GM06990 (cell line): ENCODE measurements around the gene NXPH4.
A peak's percentile ranks its signal among the peaks of the same experiment; 100 is the strongest.

Source experiments
- DNase-seq: peaks from one replicate; pipeline ENCODE4 v3.0.0-alpha.2; 2011; ENCODE audit not compliant: insufficient read length; ENCODE audit errors: extremely low read depth
- H3K27me3 ChIP-seq: replicated peaks from 2 replicates; pipeline ENCODE4 v1.6.0; 2011; ENCODE audit warnings: low read length; ENCODE audit not compliant: control insufficient read depth, insufficient read depth
- H3K36me3 ChIP-seq: 2 replicates; pipeline ENCODE4 v1.5.1; 2011; ENCODE audit warnings: low read length; ENCODE audit not compliant: control insufficient read depth, insufficient read depth
- H3K4me3 ChIP-seq: replicated peaks from 2 replicates; pipeline ENCODE4 v1.5.1; 2011; ENCODE audit warnings: low read depth, mild to moderate bottlenecking, control low read depth, low read length
- CTCF ChIP-seq: IDR thresholded peaks from 2 replicates; pipeline ENCODE4 v1.5.1; 2011; ENCODE audit warnings: low read length, control low read depth, mild to moderate bottlenecking, inconsistent platforms; ENCODE audit not compliant: insufficient read depth, poor library complexity, severe bottlenecking

The NXPH4 gene

DNA sequence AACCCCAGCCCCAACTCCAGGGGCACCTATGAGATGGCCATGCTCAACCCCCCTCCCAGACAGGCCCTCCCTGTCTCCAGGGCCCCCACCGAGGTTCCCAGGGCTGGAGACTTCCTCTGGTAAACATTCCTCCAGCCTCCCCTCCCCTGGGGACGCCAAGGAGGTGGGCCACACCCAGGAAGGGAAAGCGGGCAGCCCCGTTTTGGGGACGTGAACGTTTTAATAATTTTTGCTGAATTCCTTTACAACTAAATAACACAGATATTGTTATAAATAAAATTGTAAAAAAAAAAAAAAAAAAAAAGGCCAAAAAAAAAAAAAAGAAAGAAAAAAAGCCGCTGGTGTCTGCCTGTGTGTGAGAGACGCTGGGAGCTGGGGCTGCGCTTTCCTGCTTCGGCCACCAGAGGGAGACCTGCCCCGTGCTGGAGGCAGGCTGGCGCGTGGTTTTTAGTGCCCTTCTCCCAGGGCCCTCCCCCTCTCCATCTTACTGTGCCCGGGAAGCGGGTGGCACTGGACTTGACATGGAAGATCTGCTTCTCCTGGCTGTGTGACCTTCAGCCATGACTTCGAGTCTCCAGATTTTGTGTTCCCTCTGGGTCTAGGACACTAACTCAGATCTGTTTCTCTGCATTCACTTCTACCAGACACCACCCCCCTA lies 3.4 kb upstream of the NXPH4 start:
- H3K27me3 ChIP-seq, result peaks cover 7% of the 10 kb centered on the region
- no peak overlapping the region for H3K4me3 ChIP-seq

DNA sequence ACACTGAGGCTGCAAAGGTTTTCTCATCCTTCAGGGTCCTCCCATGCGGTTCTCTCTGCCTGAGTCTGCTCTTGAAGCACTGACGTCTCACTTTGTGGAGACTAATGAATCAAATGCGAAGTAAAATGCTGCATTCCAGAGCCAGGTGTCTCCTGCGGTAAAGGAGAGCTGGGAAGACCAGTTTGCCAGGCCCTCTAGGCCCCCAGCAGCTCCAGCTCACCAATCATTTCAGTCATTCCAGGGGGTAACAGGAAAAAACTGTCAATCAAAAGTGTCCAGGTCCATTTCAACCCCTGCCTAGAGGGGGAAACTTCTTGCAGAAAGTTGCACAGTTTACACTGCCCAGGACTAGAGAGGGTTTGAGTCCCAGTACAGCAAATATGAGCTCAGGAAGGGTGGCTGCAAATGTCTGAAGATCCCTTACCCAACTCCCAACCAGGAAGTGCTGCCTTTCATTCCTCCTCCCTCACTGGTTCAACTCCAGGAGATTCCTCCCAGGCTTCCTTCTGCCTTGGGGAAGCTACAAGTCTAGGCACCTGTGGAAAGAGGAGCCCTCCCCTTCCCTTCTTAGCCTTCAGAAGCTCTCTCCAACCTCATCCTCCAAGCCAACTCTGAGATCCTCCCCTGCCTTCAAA lies 2.7 kb upstream of the NXPH4 start:
- H3K4me3 ChIP-seq, result no peak overlapping the region
- H3K36me3 ChIP-seq, result no peaks in the 10 kb centered on the region
- H3K27me3 ChIP-seq, result peaks cover 7% of the 10 kb centered on the region
- DNase-seq, result no peak
- TF ChIP-seq CTCF, result no peak

More for the DNA sequence above, 3.4 kb upstream of the NXPH4 start:
- DNase-seq, result peak; percentile 75
- H3K36me3 ChIP-seq, result no peaks in the 10 kb centered on the region
- peak; percentile 99 for TF ChIP-seq CTCF

- peak; percentile 83 for TF ChIP-seq CTCF
- Histone ChIP-seq H3K27me3 (peaks cover 7% of the 10 kb centered on the region), H3K4me3 (no peak overlapping the region), H3K36me3 (no peaks in the 10 kb centered on the region)
- no peak for DNase-seq
Measured at GRCh38 chr12:57214398-57214781, 2.2 kb upstream of the NXPH4 start.

DNA sequence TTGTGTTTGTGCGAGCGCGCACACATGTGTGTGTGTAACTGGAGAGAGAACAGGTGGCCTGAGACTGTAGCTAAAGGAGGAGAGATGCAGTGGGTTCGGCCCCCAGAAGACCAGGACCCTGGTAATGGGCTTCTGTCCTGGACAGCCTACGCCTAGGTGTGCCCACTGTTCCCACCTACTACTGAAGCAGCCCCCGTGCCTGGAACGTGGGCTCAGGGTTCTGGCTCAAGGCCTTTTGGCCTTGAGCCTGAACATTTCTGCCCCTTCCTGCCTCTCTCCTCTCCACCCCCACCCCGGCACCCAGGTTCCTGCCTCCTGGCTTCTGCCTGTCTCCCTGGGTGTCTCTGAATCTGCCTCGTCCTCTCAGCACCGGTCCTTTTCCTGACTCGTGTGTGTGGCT lies 1.5 kb upstream of the NXPH4 start:
- TF ChIP-seq CTCF, result no peak
- H3K27me3 ChIP-seq, result peaks cover 7% of the 10 kb centered on the region
- no peak for DNase-seq
- no peak overlapping the region for H3K4me3 ChIP-seq
- H3K36me3 ChIP-seq, result no peaks in the 10 kb centered on the region

GRCh38 chr12:57215668-57216013 lies 953 bp upstream of the NXPH4 start:
- DNase-seq, result peak; percentile 37
- peak overlapping the region; percentile 47; the same call in 1 of the 2 replicates for H3K4me3 ChIP-seq
- no peaks in the 10 kb centered on the region for H3K36me3 ChIP-seq
- no peak for TF ChIP-seq CTCF
- peaks cover 7% of the 10 kb centered on the region for H3K27me3 ChIP-seq
